OCI-LY7 (cell line): ENCODE measurements around the gene LRRC34. TPM values are rescaled to one million over a fixed set of nuclear protein-coding genes. Genes with fewer than 3 reads are reported as not detected.

Experiments
- BruUV-seq: library from RNA; stranded (reverse); fragments of 400-500 nt; replicated peaks from 2 replicates; lab custom pipeline; 2021; lab: Mats Ljungman, UMichigan
- CTCF ChIA-PET: fragments of 300-600 bp; sonication (Branson Sonifier 250); formaldehyde crosslinking; loops from one replicate; lab custom pipeline; 2022; ENCODE audit warnings: antibody characterized with exemption; ENCODE audit not compliant: unreplicated experiment; lab: Charles Lee
- POLR2A ChIA-PET: fragments of 300-600 bp; sonication (Branson Sonifier 250); formaldehyde crosslinking; loops from one replicate; lab custom pipeline; 2022; ENCODE audit warnings: antibody characterized with exemption; lab: Charles Lee
- DNase-seq: peaks from one replicate; pipeline ENCODE4 v3.0.0-alpha.2; 2015; ENCODE audit warnings: low spot score
- H2AFZ ChIP-seq: fragments of 200-600 bp; sonication (generic), shearing (Covaris generic); 2 replicates; pipeline ENCODE4 v1.6.1; 2014; ENCODE audit warnings: mild to moderate bottlenecking, antibody characterized with exemption, low read length, moderate library complexity
- H3K27ac ChIP-seq: fragments of 200-600 bp; sonication (generic); 2 replicates; pipeline ENCODE4 v1.5.1; 2014; ENCODE audit warnings: mixed run types, low read depth, mild to moderate bottlenecking, moderate library complexity, low read length, inconsistent platforms; ENCODE audit not compliant: poor library complexity, severe bottlenecking
- H3K36me3 ChIP-seq: fragments of 200-600 bp; sonication (generic); 2 replicates; pipeline ENCODE4 v1.6.1; 2014; ENCODE audit warnings: mild to moderate bottlenecking, antibody characterized with exemption, low read length, moderate library complexity, mixed read lengths; ENCODE audit not compliant: insufficient read depth
- H3K4me1 ChIP-seq: fragments of 200-600 bp; sonication (generic); 2 replicates; pipeline ENCODE4 v1.5.1; 2014; ENCODE audit warnings: mild to moderate bottlenecking, low read length; ENCODE audit not compliant: insufficient read depth, poor library complexity, severe bottlenecking
- H3K4me2 ChIP-seq: fragments of 200-600 bp; sonication (generic); 2 replicates; pipeline ENCODE4 v1.6.1; 2014; ENCODE audit warnings: mild to moderate bottlenecking, low read length
- H3K4me3 ChIP-seq: fragments of 200-600 bp; sonication (generic); 2 replicates; pipeline ENCODE4 v1.5.1; 2014; ENCODE audit warnings: mild to moderate bottlenecking, low read depth, low read length; ENCODE audit not compliant: poor library complexity, severe bottlenecking
- H3K79me2 ChIP-seq: fragments of 200-600 bp; sonication (generic); 2 replicates; pipeline ENCODE4 v1.6.1; 2016; ENCODE audit warnings: low read depth, mild to moderate bottlenecking, low read length, moderate library complexity, mixed read lengths; ENCODE audit not compliant: insufficient read depth
- H3K9me2 ChIP-seq: fragments of 200-600 bp; sonication (generic); 2 replicates; pipeline ENCODE4 v1.6.1; 2016; ENCODE audit warnings: mild to moderate bottlenecking, low read length, mixed read lengths; ENCODE audit not compliant: insufficient read depth
- H3K9me3 ChIP-seq: fragments of 200-600 bp; sonication (generic); 2 replicates; pipeline ENCODE4 v1.6.1; 2014; ENCODE audit warnings: mild to moderate bottlenecking, mixed run types, low read length, mixed read lengths
- H4K20me1 ChIP-seq: fragments of 200-600 bp; sonication (generic); 2 replicates; pipeline ENCODE4 v1.6.1; 2014; ENCODE audit warnings: mild to moderate bottlenecking, antibody characterized with exemption, low read length, moderate library complexity, mixed read lengths; ENCODE audit not compliant: insufficient read depth
- CTCF ChIP-seq: fragments of 200-600 bp; sonication (generic); conservative IDR thresholded peaks from 2 replicates; pipeline ENCODE4 v1.5.1; 2014; ENCODE audit warnings: mild to moderate bottlenecking, antibody characterized with exemption, low read length, moderate library complexity, mixed read lengths
- EZH2phosphoT487 ChIP-seq: fragments of 200-600 bp; sonication (generic); IDR thresholded peaks from 2 replicates; pipeline ENCODE4 v1.6.1; 2018; ENCODE audit warnings: low read depth, borderline replicate concordance, mild to moderate bottlenecking, mixed run types, antibody characterized with exemption, low read length, moderate library complexity, mixed read lengths
- intact Hi-C: fragments of 100-400 bp; cut with micrococcal nuclease; formaldehyde crosslinking; loops from one replicate; pipeline ENCODE4 v1.10.0; 2022; ENCODE audit not compliant: unreplicated experiment
- total RNA-seq, 2 experiments: library from RNA; depleted of rRNA in 1 of 2; stranded (reverse); fragments of >200 nt in 1 of 2; shearing (Covaris generic) in 1 of 2; gene quantifications; 2 replicates each; pipeline ENCODE4 v1.2.3, GENCODE V29; 2014 to 2022

LRRC34 gene
- total RNA-seq, 2 experiments from 2014 or later: 2.2 to 3.3 TPM

- POLR2A ChIA-PET: interaction anchor here (0.6 kb wide), 1 partner anchor 239 kb away, joined by 3 read pairs; no protein-coding TSS in a partner anchor
- no peak for TF ChIP-seq EZH2phosphoT487
- no peak for TF ChIP-seq CTCF
- no TSS peak for BruUV-seq
- Histone ChIP-seq H2AFZ (no peak overlapping the region), H3K9me2 (no peaks in the 10 kb centered on the region), H3K9me3 (no peaks in the 10 kb centered on the region), H3K4me1 (no peaks in the 10 kb centered on the region), H4K20me1 (no peaks in the 10 kb centered on the region), H3K4me3 (no peak overlapping the region), H3K27ac (no peak overlapping the region), H3K4me2 (no peak overlapping the region), H3K36me3 (peaks cover 96% of the 10 kb centered on the region), H3K79me2 (no peaks in the 10 kb centered on the region)
- intact Hi-C loops: no loop called here
- no peak for DNase-seq
- CTCF ChIA-PET: no interaction called here
These were observed 25.6 kb downstream of the LRRC34 start for GRCh38 chr3:169787120-169787519.

GRCh38 chr3:169781209-169781855, 31.4 kb downstream of the LRRC34 start:
- no TSS peak for BruUV-seq
- DNase-seq: no peak
- Histone ChIP-seq H3K4me3 (no peak overlapping the region), H3K79me2 (peaks cover 11% of the 10 kb centered on the region; the same call in 1 of the 2 replicates), H3K9me3 (no peaks in the 10 kb centered on the region), H3K36me3 (peaks cover 97% of the 10 kb centered on the region), H3K4me1 (peaks cover 2% of the 10 kb centered on the region), H3K27ac (no peak overlapping the region), H3K4me2 (no peak overlapping the region), H2AFZ (no peak overlapping the region), H3K9me2 (no peaks in the 10 kb centered on the region), H4K20me1 (no peaks in the 10 kb centered on the region)
- CTCF ChIA-PET: no interaction called here
- POLR2A ChIA-PET: interaction anchor here (0.5 to 1.5 kb wide), 2 partner anchors 30 to 54 kb away, joined by 3 read pairs; no protein-coding TSS in a partner anchor
- no peak for TF ChIP-seq CTCF
- no peak for TF ChIP-seq EZH2phosphoT487
- intact Hi-C loops: no loop called here

GRCh38 chr3:169780742-169781141, 32.0 kb downstream of the LRRC34 start:
- Histone ChIP-seq H3K9me2 (no peaks in the 10 kb centered on the region), H3K36me3 (peaks cover 97% of the 10 kb centered on the region), H3K4me2 (no peak overlapping the region), H3K27ac (no peak overlapping the region), H4K20me1 (no peaks in the 10 kb centered on the region), H3K4me1 (peaks cover 8% of the 10 kb centered on the region), H2AFZ (no peak overlapping the region), H3K79me2 (peaks cover 17% of the 10 kb centered on the region; the same call in 1 of the 2 replicates), H3K4me3 (no peak overlapping the region), H3K9me3 (no peaks in the 10 kb centered on the region)
- BruUV-seq: no TSS peak
- CTCF ChIA-PET: no interaction called here
- DNase-seq: no peak
- TF ChIP-seq EZH2phosphoT487 (no peak), CTCF (no peak)
- POLR2A ChIA-PET: interaction anchor here (0.5 to 1.5 kb wide), 3 partner anchors 10 to 54 kb away, joined by 3 read pairs; no protein-coding TSS in a partner anchor
- intact Hi-C loops: no loop called here
